ENCODE measurements around the gene DTWD1. TPM values are rescaled to one million over a fixed set of nuclear protein-coding genes. Genes with fewer than 3 reads are reported as not detected.

DTWD1 gene
- total and polyA plus RNA-seq, 2 of the 13 experiments (the other 11 are each of a cell fraction or from before 2014, with no cell fraction given): 12.7 to 18.3 TPM

DNA sequence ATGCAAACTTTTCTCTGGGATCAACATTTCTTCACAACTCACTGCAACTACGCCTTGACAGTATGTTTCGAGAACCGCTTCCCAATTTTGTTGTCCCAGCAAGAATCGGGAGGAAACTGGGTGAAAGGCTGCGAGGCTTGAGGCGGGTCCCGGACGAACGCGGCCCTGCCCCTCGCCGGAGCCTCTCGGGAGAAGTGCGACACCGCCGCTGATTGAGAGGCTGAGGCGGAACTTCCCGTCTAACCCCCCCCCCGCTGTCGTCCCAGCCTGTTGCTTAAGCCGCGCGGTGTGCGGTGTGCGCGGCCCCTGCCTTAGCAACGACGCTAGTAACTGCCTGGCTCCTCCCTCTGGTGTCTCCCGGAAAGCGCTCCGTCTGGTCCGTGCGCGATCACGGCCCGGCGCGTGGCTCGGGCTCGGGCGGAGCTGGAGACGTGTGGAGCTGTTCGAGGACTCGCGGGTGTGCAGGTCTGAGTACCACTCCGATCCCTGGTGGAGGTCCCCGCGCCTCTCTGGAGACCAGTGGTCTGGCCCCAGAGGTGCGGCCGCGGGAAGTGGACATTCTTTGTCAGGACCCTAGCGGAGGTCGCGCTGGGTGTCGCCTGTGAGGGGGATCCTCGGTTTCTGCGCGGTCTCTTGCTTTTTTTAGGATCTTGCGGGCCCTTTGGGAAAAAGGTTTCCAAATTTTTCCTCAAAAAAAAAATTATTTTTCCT is at the start of gene DTWD1, which contains the start of gene FAM227B (continued):
- TF ChIP-seq, protein P1, sequence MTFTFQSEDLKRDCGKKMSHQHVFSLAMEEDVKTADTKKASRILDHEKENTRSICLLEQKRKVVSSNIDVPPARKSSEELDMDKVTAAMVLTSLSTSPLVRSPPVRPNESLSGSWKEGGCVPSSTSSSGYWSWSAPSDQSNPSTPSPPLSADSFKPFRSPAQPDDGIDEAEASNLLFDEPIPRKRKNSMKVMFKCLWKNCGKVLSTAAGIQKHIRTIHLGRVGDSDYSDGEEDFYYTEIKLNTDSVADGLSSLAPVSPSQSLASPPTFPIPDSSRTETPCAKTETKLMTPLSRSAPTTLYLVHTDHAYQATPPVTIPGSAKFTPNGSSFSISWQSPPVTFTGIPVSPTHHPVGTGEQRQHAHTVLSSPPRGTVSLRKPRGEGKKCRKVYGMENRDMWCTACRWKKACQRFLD (CRISPR knock-in tag; IDR thresholded peaks at IDR 0.05; ENCODE audit: borderline replicate concordance): peak; percentile 66; the same call in 1 of the 2 replicates
- TF ChIP-seq RBM39 (IDR thresholded peaks at IDR 0.05; ENCODE audit: low read depth, low read length, poor library complexity, severe bottlenecking): peak; percentile 99
- TF ChIP-seq, protein P2, sequence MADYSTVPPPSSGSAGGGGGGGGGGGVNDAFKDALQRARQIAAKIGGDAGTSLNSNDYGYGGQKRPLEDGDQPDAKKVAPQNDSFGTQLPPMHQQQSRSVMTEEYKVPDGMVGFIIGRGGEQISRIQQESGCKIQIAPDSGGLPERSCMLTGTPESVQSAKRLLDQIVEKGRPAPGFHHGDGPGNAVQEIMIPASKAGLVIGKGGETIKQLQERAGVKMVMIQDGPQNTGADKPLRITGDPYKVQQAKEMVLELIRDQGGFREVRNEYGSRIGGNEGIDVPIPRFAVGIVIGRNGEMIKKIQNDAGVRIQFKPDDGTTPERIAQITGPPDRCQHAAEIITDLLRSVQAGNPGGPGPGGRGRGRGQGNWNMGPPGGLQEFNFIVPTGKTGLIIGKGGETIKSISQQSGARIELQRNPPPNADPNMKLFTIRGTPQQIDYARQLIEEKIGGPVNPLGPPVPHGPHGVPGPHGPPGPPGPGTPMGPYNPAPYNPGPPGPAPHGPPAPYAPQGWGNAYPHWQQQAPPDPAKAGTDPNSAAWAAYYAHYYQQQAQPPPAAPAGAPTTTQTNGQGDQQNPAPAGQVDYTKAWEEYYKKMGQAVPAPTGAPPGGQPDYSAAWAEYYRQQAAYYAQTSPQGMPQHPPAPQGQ (CRISPR knock-in tag; IDR thresholded peaks at IDR 0.05; ENCODE audit: borderline replicate concordance): peak; percentile 80; the same call in 1 of the 2 replicates
- TF ChIP-seq, protein P3, sequence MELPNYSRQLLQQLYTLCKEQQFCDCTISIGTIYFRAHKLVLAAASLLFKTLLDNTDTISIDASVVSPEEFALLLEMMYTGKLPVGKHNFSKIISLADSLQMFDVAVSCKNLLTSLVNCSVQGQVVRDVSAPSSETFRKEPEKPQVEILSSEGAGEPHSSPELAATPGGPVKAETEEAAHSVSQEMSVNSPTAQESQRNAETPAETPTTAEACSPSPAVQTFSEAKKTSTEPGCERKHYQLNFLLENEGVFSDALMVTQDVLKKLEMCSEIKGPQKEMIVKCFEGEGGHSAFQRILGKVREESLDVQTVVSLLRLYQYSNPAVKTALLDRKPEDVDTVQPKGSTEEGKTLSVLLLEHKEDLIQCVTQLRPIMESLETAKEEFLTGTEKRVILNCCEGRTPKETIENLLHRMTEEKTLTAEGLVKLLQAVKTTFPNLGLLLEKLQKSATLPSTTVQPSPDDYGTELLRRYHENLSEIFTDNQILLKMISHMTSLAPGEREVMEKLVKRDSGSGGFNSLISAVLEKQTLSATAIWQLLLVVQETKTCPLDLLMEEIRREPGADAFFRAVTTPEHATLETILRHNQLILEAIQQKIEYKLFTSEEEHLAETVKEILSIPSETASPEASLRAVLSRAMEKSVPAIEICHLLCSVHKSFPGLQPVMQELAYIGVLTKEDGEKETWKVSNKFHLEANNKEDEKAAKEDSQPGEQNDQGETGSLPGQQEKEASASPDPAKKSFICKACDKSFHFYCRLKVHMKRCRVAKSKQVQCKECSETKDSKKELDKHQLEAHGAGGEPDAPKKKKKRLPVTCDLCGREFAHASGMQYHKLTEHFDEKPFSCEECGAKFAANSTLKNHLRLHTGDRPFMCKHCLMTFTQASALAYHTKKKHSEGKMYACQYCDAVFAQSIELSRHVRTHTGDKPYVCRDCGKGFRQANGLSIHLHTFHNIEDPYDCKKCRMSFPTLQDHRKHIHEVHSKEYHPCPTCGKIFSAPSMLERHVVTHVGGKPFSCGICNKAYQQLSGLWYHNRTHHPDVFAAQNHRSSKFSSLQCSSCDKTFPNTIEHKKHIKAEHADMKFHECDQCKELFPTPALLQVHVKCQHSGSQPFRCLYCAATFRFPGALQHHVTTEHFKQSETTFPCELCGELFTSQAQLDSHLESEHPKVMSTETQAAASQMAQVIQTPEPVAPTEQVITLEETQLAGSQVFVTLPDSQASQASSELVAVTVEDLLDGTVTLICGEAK (IDR thresholded peaks at IDR 0.05): peak; percentile 42
- TF ChIP-seq, protein P3 (CRISPR knock-in tag; IDR thresholded peaks at IDR 0.05): peak; percentile 95
- TF ChIP-seq SUZ12 (IDR thresholded peaks at IDR 0.05; ENCODE audit: low read depth, low read length): no peak
- peak; percentile 98 for TF ChIP-seq SPEN (CRISPR knock-in tag; IDR thresholded peaks at IDR 0.05; ENCODE audit: low read depth)
- 0 out of 2 replicates have a peak, but pooled peaks have one; percentile 75 for TF ChIP-seq NR1H2 (CRISPR knock-in tag; IDR thresholded peaks at IDR 0.05; ENCODE audit: borderline replicate concordance, low read depth)
- TF ChIP-seq ISX (CRISPR knock-in tag; conservative IDR thresholded peaks at IDR 0.05): peak; percentile 80; the same call in 1 of the 2 replicates
- TF ChIP-seq, protein P4, sequence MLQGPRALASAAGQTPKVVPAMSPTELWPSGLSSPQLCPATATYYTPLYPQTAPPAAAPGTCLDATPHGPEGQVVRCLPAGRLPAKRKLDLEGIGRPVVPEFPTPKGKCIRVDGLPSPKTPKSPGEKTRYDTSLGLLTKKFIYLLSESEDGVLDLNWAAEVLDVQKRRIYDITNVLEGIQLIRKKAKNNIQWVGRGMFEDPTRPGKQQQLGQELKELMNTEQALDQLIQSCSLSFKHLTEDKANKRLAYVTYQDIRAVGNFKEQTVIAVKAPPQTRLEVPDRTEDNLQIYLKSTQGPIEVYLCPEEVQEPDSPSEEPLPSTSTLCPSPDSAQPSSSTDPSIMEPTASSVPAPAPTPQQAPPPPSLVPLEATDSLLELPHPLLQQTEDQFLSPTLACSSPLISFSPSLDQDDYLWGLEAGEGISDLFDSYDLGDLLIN (CRISPR knock-in tag; IDR thresholded peaks at IDR 0.05; ENCODE audit: borderline replicate concordance): peak; percentile 80; the same call in 1 of the 2 replicates
- TF ChIP-seq HNRNPK (IDR thresholded peaks at IDR 0.05; ENCODE audit: low read depth, low read length, poor library complexity, severe bottlenecking): peak; percentile 17
- no peak for TF ChIP-seq CC2D1A (CRISPR knock-in tag; IDR thresholded peaks at IDR 0.05)
- peak; percentile 96 for TF ChIP-seq ZNF292 (CRISPR knock-in tag; IDR thresholded peaks at IDR 0.05; ENCODE audit: borderline replicate concordance, low read depth)

All from HepG2 (cell line).